Loucy (cell line): ENCODE data around the gene ITPKB.

Experiments
- EZH2phosphoT487 ChIP-seq: fragments of 200-600 bp; IDR thresholded peaks from 2 replicates; pipeline ENCODE4 v1.6.1; 2018; ENCODE audit warnings: antibody characterized with exemption, mild to moderate bottlenecking, moderate library complexity, borderline replicate concordance
- TF ChIP-seq, protein P1 (sequence below): fragments of 200-600 bp; sonication (generic); conservative IDR thresholded peaks from 2 replicates; pipeline ENCODE4 v1.5.1; 2014; ENCODE audit warnings: mild to moderate bottlenecking, antibody characterized with exemption, low read length

GRCh38 chr1:226735576-226735975, 3.5 kb downstream of the ITPKB start:
- TF ChIP-seq, protein P1, sequence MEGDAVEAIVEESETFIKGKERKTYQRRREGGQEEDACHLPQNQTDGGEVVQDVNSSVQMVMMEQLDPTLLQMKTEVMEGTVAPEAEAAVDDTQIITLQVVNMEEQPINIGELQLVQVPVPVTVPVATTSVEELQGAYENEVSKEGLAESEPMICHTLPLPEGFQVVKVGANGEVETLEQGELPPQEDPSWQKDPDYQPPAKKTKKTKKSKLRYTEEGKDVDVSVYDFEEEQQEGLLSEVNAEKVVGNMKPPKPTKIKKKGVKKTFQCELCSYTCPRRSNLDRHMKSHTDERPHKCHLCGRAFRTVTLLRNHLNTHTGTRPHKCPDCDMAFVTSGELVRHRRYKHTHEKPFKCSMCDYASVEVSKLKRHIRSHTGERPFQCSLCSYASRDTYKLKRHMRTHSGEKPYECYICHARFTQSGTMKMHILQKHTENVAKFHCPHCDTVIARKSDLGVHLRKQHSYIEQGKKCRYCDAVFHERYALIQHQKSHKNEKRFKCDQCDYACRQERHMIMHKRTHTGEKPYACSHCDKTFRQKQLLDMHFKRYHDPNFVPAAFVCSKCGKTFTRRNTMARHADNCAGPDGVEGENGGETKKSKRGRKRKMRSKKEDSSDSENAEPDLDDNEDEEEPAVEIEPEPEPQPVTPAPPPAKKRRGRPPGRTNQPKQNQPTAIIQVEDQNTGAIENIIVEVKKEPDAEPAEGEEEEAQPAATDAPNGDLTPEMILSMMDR: no peak
- no peak for TF ChIP-seq EZH2phosphoT487
